Spleen (tissue), 11 donors: Measurements from ENCODE around the gene FIGNL1. TPM values are rescaled to one million over a fixed set of nuclear protein-coding genes. Genes with fewer than 3 reads are reported as not detected.

Experiments
- DNase-seq: peaks from one replicate; pipeline ENCODE4 v3.0.0-alpha.2; 2020
- H3K27ac ChIP-seq, 8 donors: fragments of 200-600 bp; sonication (generic) in 7 of 8; 1 replicate in 4 of 8; 2 replicates in 4 of 8; pipeline versions ENCODE4 v1.5.0 to v1.8.0; 2016 to 2021; ENCODE audit warnings: inconsistent platforms in 4 of 8, mild to moderate bottlenecking in 4 of 8, moderate library complexity in 1 of 8
- H3K27me3 ChIP-seq, 7 donors: fragments of 200-600 bp; sonication (generic) in 6 of 7; replicated peaks in 1 of 7; 1 replicate in 4 of 7; 2 replicates in 3 of 7; pipeline versions ENCODE4 v1.5.0 to v1.8.0; 2016 to 2021; ENCODE audit warnings: inconsistent platforms in 3 of 7, mild to moderate bottlenecking in 1 of 7
- H3K36me3 ChIP-seq, 6 donors: fragments of 200-600 bp; sonication (generic) in 5 of 6; 1 replicate in 4 of 6; 2 replicates in 2 of 6; pipeline versions ENCODE4 v1.5.0 to v1.8.0; 2016 to 2021; ENCODE audit warnings: inconsistent platforms in 2 of 6
- H3K4me1 ChIP-seq, 6 donors: fragments of 200-600 bp; sonication (generic) in 5 of 6; 1 replicate in 3 of 6; 2 replicates in 3 of 6; pipeline versions ENCODE4 v1.5.0 to v1.8.0; 2016 to 2021; ENCODE audit warnings: inconsistent platforms in 3 of 6
- H3K4me3 ChIP-seq, 8 donors: fragments of 200-600 bp; sonication (generic) in 7 of 8; 1 replicate in 4 of 8; 2 replicates in 4 of 8; pipeline versions ENCODE4 v1.5.0 to v1.8.0; 2016 to 2021; ENCODE audit warnings: inconsistent platforms in 4 of 8, mild to moderate bottlenecking in 4 of 8, moderate library complexity in 2 of 8
- H3K9me3 ChIP-seq, 8 donors: fragments of 200-600 bp; sonication (generic) in 7 of 8; 1 replicate in 4 of 8; 2 replicates in 4 of 8; pipeline versions ENCODE4 v1.5.0 to v1.8.0; 2016 to 2021; ENCODE audit warnings: inconsistent platforms in 4 of 8
- CTCF ChIP-seq, 11 experiments: fragments of 200-600 bp in 7 of 11; fragments of 450-650 bp in 4 of 11; sonication (generic) in 4 of 11; IDR thresholded peaks in 8 of 11; conservative IDR thresholded peaks in 3 of 11; 1 replicate in 7 of 11; 2 replicates in 4 of 11; pipeline versions ENCODE4 v1.4.0 to v1.8.0; 2016 to 2021; ENCODE audit warnings: antibody characterized with exemption in 11 of 11, inconsistent platforms in 4 of 11, mild to moderate bottlenecking in 1 of 11
- POLR2A ChIP-seq, 3 donors: fragments of 450-650 bp; IDR thresholded peaks; one replicate each; pipeline ENCODE4 v1.5.1; 2017; ENCODE audit warnings: antibody characterized with exemption in 3 of 3, mild to moderate bottlenecking in 1 of 3
- POLR2AphosphoS5 ChIP-seq, 3 donors: sonication (generic); formaldehyde crosslinking; IDR thresholded peaks; one replicate each; pipeline ENCODE4 v1.5.1; 2017; ENCODE audit warnings: antibody characterized with exemption in 3 of 3
- WGBS, 5 donors: extraction: QIAGEN DNeasy Blood & Tissue Kit in 3 of 5; methylation state at CpG; one replicate each; pipeline versions ENCODE4 v1.1.5 to v1.1.7; 2013 to 2018; 5-methylcytosine and 5-hydroxymethylcytosine counted together
- intact Hi-C: fragments of 100-400 bp; cut with DNase I; formaldehyde crosslinking; loops from one replicate; pipeline ENCODE4 v1.15.0; 2023; ENCODE audit warnings: low total_unique reads
- polyA plus RNA-seq, 3 donors: library from polyadenylated mRNA; stranded (reverse); fragments of 200-250 nt; gene quantifications; one replicate each; pipeline ENCODE4 v1.2.1, GENCODE V29; 2013
- total RNA-seq, 7 donors: library from RNA; depleted of rRNA in 3 of 7; stranded (reverse); fragments of >200 nt in 3 of 7; fragmentation: NEBNext Ultra II Directional in 4 of 7; extraction: Animal tissue kit (Norgen Biotek cat#: 25700) in 4 of 7; gene quantifications; one replicate each; pipeline versions ENCODE4 v1.1.0 to v1.2.1, GENCODE V29; 2016 to 2021
- donor health status: healthy with polysubstance abuse.
- donor health status: DM: no; HTN: no; CAD: no; lungs with moderate emphysema.
- donor health status: DM: no; HTN: no; CAD: no.
- donor health status: Bipolar disorder and iron deficiency.
- donor health status: healthy.
- donor health status: DM: no; HTN: no; CAD: no.
- donor health status: DM: yes; HTN: yes; CAD: no.

The FIGNL1 gene
- total and polyA plus RNA-seq, 10 donors: 5.0 to 22.5 (median 10.7) TPM

- intact Hi-C loops: no loop called here
- Histone ChIP-seq H3K36me3 (no peaks in the 10 kb centered on the region), H3K9me3 (no peaks in the 10 kb centered on the region), H3K27ac (no peak overlapping the region), H3K27me3 (no peaks in the 10 kb centered on the region), H3K4me1 (no peaks in the 10 kb centered on the region), H3K4me3 (no peak overlapping the region)
- DNase-seq: no peak
- TF ChIP-seq POLR2A (IDR thresholded peaks at IDR 0.05): no peak
- no peak for TF ChIP-seq POLR2AphosphoS5 (IDR thresholded peaks at IDR 0.05)
- no peak for TF ChIP-seq CTCF (IDR thresholded peaks at IDR 0.05 in 8 of 11, conservative IDR thresholded peaks at IDR 0.05 in 3 of 11)
- 59 to 80% (median 65%) methylated on average over 4 of the region's 4 CpGs for WGBS, 5 donors
These were observed 26.3 kb downstream of the FIGNL1 start for GRCh38 chr7:50423860-50424259.

GRCh38 chr7:50422858-50423257 lies 27.3 kb downstream of the FIGNL1 start:
- no peak overlapping the region for H3K27ac ChIP-seq
- no peaks in the 10 kb centered on the region for H3K27me3 ChIP-seq
- H3K36me3 ChIP-seq: no peaks in the 10 kb centered on the region
- no peak for DNase-seq
- H3K4me3 ChIP-seq: no peak overlapping the region
- H3K9me3 ChIP-seq: no peaks in the 10 kb centered on the region
- intact Hi-C loops: no loop called here
- TF ChIP-seq POLR2AphosphoS5 (IDR thresholded peaks at IDR 0.05) (no peak), CTCF (IDR thresholded peaks at IDR 0.05 in 8 of 11, conservative IDR thresholded peaks at IDR 0.05 in 3 of 11) (no peak), POLR2A (IDR thresholded peaks at IDR 0.05) (no peak)
- peaks cover 2 to 8% (median 5%) of the 10 kb centered on the region in 6 donors for H3K4me1 ChIP-seq
- WGBS, 5 donors: 65 to 85% (median 67%) methylated on average over 6 of the region's 6 CpGs

GRCh38 chr7:50421043-50421442 lies 29.1 kb downstream of the FIGNL1 start:
- no peaks in the 10 kb centered on the region for H3K36me3 ChIP-seq
- no peaks in the 10 kb centered on the region for H3K27me3 ChIP-seq
- H3K9me3 ChIP-seq: no peaks in the 10 kb centered on the region
- H3K4me1 ChIP-seq: peaks cover 15 to 26% (median 23%) of the 10 kb centered on the region in 6 donors
- TF ChIP-seq POLR2A (IDR thresholded peaks at IDR 0.05) (no peak), POLR2AphosphoS5 (IDR thresholded peaks at IDR 0.05) (no peak), CTCF (IDR thresholded peaks at IDR 0.05 in 8 of 11, conservative IDR thresholded peaks at IDR 0.05 in 3 of 11) (no peak)
- H3K4me3 ChIP-seq: no peak overlapping the region
- DNase-seq: no peak
- WGBS, 5 donors: 59 to 87% (median 81%) methylated on average over 3 of the region's 3 CpGs
- H3K27ac ChIP-seq: no peak overlapping the region
- intact Hi-C loops: no loop called here

- Histone ChIP-seq H3K27ac (no peak overlapping the region), H3K9me3 (no peaks in the 10 kb centered on the region), H3K4me1 (peaks cover 22 to 49% (median 38%) of the 10 kb centered on the region in 6 donors), H3K36me3 (no peaks in the 10 kb centered on the region), H3K27me3 (no peaks in the 10 kb centered on the region), H3K4me3 (no peak overlapping the region)
- WGBS, 5 donors: 79 to 87% (median 82%) methylated on average over 14 of the region's 14 CpGs
- TF ChIP-seq CTCF (IDR thresholded peaks at IDR 0.05 in 8 of 11, conservative IDR thresholded peaks at IDR 0.05 in 3 of 11): no peak
- no peak for TF ChIP-seq POLR2A (IDR thresholded peaks at IDR 0.05)
- TF ChIP-seq POLR2AphosphoS5 (IDR thresholded peaks at IDR 0.05): no peak
- intact Hi-C loops: loop anchor here (5.0 kb wide), 2 partner anchors 216 to 281 kb away; no protein-coding TSS in a partner anchor
- no peak for DNase-seq
These were observed 31.4 kb downstream of the FIGNL1 start for GRCh38 chr7:50418526-50419290.
